GM12873 (cell line): ENCODE data around the gene SNAPIN.

Experiments
- TF ChIP-seq, protein P1 (sequence below): IDR thresholded peaks from 2 replicates; pipeline ENCODE4 v1.5.1; 2012; ENCODE audit warnings: low read depth, mild to moderate bottlenecking, moderate library complexity, low read length, control low read depth; ENCODE audit not compliant: insufficient read depth; ENCODE audit errors: missing control alignments

SNAPIN gene

GRCh38 chr1:153649863-153650235 lies 8.7 kb upstream of the SNAPIN start:
- TF ChIP-seq, protein P1, sequence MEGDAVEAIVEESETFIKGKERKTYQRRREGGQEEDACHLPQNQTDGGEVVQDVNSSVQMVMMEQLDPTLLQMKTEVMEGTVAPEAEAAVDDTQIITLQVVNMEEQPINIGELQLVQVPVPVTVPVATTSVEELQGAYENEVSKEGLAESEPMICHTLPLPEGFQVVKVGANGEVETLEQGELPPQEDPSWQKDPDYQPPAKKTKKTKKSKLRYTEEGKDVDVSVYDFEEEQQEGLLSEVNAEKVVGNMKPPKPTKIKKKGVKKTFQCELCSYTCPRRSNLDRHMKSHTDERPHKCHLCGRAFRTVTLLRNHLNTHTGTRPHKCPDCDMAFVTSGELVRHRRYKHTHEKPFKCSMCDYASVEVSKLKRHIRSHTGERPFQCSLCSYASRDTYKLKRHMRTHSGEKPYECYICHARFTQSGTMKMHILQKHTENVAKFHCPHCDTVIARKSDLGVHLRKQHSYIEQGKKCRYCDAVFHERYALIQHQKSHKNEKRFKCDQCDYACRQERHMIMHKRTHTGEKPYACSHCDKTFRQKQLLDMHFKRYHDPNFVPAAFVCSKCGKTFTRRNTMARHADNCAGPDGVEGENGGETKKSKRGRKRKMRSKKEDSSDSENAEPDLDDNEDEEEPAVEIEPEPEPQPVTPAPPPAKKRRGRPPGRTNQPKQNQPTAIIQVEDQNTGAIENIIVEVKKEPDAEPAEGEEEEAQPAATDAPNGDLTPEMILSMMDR, result no peak

DNA sequence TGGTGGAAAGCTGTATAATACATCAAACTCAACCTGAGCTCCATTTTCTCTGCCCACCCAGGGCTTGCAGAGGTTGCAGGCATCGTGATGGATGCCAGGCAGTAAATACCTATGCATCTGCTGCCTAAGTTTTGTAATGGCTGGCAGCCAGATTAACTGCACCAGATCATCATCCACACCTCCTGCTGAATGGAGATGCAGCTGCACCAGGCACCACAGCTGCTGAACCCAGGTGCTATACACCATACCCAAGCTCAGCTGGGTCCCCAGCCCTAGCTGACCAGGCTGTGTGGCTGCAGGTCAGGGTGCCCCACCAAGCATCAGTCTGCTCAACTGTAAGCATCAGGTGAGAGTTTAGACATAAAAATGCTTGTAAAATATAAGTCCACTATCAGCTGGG lies 6.7 kb upstream of the SNAPIN start:
- TF ChIP-seq, protein P1, result no peak

- TF ChIP-seq, protein P1, result no peak
Observed at GRCh38 chr1:153652805-153653500, 5.5 kb upstream of the SNAPIN start.

DNA sequence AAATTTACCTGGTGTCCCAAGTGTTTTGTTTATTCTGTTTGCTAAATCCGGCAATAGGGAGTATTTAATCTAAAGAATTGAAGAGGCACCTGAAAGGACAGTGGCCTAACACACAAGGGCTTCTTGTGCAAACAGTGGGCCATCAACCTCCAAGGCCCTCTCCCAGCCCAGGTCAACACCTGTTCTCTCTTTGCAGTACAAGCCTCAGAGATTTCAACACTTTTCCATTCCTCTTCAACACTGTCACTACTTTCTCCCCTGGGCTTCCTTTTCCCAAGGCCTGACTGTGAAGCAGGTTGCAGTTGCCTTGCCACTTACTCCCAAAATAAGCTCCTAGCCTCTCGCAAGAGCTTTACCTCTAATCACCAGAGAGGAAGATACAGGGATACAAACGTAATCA lies 3.2 kb upstream of the SNAPIN start:
- TF ChIP-seq, protein P1, result no peak

GRCh38 chr1:153659175-153659534 lies 652 bp downstream of the SNAPIN start:
- TF ChIP-seq, protein P1, result no peak

DNA sequence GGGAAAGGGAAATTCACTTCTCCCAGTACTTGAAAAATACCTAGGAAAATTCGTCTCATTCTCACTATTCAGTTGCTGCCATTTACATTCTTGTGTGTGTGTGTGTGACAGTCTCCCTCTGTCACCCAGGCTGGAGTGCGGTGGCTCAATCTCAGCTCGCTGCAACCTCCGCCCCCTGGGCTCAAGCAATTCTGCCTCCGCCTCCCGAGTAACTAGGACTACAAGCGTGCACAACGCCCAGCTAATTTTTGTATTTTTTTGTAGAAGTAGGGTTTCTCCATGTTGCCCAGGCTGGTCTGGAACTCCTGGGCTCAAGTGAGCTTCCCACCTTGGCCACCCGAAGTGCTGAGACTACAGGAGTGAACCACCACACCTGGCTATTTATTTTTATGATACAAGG lies 1.2 kb downstream of the SNAPIN start:
- TF ChIP-seq, protein P1, result no peak

DNA sequence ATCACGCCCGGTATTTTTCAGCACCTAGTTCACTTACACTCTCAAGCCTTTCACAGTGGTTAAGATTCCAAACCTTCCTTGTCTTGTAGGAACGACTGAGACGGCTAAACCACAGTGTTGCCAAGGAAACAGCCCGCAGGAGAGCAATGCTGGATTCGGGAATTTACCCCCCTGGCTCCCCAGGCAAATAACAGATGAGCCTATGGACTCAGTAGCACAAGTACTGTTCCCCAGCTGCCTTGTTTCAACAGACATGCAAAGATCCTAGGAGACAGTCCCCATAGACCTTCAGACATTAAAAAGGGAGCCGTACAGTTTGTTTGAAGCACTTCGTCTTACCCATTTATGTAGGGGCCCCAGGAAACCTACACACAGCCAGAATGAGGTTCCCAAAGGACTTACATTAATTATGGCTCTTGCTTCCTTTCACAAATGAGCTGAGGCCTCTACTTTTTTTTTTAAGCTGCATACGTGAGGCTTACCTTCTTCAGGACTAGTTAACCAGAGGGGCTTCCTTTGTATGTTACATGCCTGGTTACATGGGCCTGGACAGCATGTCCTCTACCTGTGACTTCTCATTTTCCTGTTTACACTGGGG lies 2.7 kb downstream of the SNAPIN start:
- TF ChIP-seq, protein P1, result no peak
